Hematopoietic multipotent progenitor cell treated with erythropoietin and hydrocortisone succinate and interleukin-3 and kit ligand, for 17 days (in vitro differentiated cells): ENCODE measurements around the gene RNU4-1.
"Not testable (repeated sequence)": the region's sequence is repeated elsewhere in the genome, so short reads cannot be mapped to it uniquely, and the experiment has no call there.

Experiments
- DNase-seq: peaks from one replicate; pipeline ENCODE4 v3.0.0-alpha.2; 2015; ENCODE audit warnings: low spot score

Gene RNU4-1

DNA sequence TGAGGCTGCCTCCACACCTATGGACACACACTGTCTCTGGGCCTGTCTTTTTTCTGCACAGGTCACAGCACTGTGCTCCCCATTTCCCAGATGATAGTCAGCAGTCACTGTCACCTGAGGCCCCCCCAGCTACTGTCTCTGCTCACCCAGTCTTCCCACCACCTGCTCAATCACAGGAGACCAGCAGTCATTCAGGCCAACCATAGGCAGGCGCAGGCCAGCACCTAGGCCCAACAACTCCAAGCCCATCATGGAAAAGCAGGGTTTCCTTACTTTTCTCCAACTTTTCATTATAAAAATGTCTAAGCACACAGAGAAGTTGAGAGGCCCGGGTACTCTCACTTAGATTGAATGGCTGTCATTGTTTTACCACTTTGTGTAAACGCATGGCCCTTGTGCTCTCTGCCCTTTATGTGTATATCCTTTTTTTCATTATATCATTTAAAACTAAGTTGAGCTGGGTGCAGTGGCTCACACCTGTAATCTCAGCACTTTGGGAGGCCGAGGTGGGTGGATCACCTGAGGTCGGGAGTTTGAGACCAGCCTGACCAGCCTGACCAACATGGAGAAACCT, 34.6 kb downstream of the RNU4-1 start:
- no peak for DNase-seq

DNA sequence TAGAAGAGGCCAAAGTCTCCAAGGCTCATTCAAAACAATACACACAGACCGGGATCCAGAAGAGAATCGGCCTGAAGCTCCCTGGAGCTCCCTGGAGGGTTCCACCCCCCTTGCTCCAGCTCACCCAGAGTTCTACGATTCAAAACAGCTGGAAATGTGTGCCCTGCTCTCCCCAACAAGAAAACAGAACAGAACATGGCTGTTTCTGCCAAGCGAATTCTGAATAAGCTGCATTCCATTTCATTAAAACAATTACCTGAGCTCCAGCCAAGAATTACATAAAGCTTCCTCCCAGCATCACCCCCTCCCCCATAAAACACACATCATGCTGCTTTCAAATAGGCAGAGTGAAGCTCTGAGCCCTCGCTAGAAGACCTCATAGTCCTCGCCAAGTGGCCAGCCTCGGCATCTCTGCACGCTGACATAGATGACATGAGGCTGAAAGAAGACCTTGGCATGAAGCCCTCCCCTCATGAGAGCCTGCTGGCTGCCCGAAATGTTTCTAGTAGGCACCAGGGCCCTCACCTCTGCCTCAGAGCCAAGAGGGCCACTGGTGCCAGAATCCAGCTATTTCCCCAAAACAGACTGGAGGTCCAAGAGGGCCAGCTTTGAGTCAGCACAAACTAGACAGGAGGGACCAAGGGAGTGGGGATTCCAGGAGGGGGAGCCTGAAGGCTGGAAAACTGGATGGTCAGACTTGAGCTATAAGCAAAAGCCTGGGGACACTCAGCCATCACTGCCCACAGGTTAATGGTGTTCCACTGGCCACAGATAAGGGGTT, 35.8 kb downstream of the RNU4-1 start:
- DNase-seq: no peak

DNA sequence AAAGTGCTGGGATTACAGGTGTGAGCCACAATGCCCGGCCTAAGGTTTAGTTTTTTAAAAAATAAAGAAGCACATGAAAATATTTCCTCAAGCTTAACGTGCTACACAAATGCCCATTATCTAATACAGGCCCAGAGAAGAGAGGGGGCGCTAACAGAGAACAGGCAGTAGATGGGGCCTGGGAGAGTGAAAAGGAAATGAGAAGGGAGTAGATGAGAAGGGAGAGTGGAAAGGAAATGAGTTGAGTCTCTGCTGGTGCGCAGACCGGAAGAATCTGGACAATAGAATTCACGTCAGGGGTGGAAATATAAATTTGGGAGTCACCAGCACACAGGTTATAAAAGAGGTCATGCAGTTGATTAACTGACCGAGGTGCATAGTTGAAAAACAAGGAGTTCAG, 38.2 kb downstream of the RNU4-1 start:
- DNase-seq: no peak

DNA sequence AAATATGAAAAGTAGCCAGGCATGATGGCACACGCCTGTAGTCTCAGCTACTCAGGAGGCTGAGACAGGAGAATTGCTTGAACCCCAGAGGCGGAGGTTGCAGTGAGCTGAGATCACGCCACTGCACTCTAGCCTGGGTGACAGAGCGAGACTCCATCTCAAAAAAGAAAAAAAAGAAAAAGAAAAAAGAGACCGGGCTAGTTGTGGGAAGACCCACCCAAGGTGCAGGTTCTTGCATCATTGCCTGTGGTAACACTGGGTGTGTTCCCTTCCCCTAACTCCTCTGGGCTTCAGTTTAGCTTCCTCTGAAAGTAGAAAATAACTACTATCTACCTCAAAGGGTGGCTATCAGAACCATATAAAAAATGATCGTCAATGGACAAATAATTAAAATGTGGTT, 39.7 kb downstream of the RNU4-1 start:
- DNase-seq: not testable (repeated sequence)

DNA sequence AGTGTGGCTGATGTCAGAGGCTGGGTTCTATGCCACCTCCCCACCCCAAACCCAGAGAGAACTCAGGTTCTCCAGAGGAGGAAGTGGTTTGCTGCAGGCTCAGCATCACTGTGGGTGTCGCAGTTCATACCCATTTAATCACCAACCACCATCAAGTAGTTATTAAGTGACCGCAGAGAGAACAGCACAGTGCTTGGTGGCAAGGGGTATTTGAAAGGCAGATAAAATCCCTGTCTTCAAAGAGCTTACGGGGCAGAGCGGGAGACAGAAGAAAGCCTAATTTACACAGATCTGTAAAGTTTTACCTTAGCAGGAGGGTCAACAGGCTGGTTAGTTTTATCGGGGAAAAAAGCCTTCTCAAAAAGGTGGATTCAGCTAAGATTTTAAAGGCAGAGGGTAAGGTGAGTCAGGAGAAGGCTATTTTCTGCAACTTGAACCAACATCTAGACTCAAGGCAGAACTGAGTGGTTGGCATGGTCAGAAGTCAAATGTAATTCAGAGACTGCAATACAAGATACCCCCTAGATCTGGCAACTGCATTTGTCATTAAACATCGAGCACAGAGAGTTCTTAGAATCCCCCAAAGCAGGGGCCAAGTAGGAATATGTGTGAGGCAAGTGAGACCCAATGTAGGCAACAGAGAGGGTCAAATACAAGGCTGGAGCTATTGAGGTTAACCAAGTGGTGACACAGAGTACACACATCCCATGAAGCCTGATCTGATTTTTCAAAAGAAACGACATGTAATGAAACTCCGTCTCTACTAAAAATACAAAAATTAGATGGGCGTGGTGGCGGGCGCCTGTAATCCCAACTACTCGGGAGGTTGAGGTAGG, 40.7 kb downstream of the RNU4-1 start:
- DNase-seq: no peak

DNA sequence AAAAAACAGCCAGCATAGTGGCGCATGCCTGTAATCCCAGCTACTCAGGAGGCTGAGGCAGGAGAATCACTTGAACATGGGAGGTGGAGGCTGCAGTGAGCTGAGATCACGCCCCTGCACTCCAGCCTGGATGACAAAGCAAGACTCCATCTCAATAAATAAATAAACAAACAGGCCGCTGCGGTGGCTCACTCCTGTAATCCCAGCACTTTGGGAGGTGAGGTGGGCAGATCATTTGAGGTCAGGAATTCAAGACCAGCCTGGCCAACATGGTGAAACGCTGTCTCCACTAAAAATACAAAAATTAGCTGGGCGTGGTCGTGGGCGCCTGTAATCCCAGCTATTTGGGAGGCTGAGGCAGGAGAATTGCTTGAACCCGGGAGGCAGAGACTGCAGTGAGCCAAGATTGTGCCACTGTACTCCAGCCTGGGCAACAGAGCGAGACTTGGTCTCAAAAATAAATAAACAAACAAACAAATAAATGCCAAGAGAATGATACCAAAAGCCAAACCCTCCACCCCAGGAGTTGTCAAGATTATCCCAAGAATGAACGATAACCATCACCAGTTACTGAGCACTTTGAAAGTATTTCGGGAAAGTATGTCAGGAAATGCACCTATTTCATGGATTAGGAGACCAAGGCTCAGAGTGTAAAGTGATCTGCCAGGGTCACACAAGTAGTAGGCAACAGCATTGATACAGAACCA, 41.5 kb downstream of the RNU4-1 start:
- DNase-seq: not testable (repeated sequence)

DNA sequence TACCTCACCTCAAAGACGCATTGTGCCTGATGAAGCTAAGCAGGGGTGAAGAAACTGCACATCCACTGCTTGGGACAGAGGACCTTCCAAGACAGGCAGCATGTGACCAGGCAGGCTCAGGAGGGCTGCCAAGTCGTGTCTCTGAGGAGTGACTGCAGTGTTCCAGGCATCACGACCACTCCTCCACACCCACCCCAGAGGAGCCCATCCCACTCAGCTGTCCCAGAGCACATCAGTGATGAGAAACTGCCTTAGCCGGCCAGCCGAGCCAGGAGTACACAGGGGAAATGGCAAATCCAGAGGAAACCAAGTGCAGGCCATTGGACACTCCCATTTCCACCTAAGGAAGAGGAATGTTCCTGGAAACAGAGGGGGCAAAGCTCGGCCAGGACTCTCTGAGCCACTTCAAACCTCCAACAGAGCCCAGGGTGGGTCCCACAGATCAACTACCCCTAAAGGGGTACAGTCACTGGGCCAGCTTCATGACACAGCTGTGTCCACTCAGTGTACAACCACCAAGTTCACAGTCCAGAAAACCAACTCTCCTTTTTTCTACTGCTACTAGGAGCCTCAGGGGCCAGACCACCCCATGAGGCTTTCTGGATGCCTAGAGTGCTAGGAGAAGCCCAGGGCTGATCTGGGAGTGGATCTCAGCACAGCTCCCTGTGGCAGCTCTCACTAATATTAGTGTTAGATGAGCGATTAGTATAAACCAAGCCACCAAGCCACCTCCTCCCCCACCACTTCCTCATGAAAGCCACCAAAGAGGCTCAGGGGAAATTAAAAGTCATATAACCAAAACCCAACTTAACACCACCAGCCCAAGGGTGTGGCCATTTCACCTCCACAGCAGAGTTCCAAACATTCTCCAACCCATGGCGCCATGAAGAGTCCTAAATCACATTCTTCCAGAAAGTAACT, 42.9 kb downstream of the RNU4-1 start:
- no peak for DNase-seq

DNA sequence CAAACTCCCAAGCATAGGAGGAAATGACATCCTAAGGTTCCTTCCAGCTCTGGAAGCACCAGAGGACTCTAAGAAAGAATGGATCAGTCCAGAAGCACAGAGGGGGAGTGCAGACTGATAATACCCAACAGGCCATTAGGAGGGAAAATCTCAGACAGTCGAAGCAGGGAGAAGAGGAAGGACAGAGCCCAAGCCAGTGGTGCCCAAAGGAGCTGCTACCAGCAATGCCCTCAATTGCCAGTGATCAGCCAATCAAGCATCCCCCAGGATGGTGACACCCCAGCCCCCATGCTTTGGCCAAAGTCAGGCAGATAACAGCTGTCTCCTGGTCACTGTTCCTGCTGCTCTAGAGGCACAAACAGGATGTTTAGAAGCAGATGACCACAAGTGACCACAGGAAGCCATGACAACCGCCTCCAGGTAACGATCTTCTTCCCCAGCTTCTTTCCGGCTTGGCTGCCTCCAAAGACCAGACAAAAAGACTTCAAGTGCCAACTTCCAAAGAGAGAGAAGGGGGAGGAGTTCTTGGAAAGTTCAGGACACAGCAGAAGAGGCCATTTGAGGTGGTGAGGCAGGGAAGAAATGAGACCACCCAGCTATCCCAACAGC, 43.7 kb downstream of the RNU4-1 start:
- no peak for DNase-seq

DNA sequence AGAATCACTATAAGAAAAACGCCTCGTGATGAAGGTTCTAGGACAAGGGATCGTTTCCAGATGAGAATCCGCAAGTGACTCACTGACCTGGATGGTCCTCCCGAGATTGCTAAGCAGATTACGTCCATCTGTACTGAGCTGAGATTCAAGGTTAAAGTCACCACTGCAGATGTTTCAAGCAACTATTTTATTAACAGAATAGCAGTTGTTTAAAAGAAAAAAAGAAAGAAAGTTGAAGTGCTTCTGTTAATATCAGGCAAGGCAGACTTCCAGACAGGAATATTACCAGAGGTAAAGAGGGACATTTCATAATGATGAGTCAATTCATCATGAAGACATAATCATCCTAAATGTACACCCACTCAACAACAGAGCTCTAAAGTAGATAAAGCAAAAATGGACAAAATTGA, 45.4 kb downstream of the RNU4-1 start:
- no peak for DNase-seq

DNA sequence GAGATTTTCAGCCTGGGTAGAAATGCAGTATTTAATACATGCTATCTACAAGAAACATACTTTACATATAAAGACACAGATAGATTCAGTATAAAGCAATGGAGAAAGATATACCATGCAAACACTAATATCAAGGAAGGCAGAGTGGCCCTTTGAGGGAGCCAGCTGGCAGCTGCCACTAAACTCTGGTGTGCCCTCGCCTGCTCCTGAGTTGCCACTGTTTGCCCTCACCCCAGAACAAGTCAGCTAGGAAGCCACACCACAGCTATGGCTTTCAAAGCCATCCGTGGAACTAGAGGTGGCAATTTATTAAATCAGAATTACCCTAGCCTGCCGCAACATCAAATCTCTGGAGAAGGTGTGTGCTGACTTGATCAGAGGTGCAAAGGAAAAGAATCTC, 45.9 kb downstream of the RNU4-1 start:
- no peak for DNase-seq

DNA sequence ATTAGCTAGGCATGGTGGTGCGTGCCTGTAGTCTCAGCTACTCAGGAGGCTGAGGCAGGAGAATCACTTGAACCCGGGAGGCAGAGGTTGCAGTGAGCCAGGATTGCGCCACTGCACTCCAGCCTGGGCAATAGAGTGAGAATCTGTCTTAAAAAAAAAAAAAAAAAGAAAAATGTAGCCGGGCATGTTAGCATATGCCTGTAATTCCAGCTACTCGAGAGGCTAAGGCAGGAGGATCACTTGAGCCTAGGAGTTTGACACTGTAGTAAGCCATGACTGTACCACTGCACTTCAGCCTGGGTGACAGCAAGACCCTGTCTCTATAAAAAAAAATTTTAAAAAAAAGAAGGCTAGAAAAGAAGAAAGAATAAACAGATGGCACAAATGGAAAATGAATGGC, 46.3 kb downstream of the RNU4-1 start:
- DNase-seq: not testable (repeated sequence)
